ENCODE measurements around the gene NFATC4.

The NFATC4 gene

DNA sequence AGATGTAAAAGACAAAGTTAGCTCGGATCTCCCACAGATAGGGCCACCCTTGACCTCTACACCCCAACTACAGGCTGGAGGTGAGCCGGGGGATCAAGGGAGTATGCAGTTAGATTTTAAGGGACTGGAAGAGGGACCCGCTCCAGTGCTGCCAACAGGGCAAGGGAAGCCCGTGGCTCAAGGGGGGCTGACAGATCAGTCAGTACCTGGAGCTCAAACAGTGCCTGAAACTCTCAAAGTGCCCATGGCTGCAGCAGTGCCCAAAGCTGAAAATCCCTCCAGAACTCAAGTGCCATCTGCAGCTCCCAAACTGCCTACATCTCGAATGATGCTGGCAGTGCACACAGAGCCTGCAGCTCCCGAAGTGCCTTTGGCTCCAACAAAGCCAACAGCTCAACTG is 41.2 kb downstream of the NFATC4 start:
- DNase-seq (ENCODE audit: low read depth in 2 of 2), result no peak

GRCh38 chr14:24409956-24410355 is 42.0 kb downstream of the NFATC4 start:
- DNase-seq (ENCODE audit: low read depth in 2 of 2), result no peak

DNA sequence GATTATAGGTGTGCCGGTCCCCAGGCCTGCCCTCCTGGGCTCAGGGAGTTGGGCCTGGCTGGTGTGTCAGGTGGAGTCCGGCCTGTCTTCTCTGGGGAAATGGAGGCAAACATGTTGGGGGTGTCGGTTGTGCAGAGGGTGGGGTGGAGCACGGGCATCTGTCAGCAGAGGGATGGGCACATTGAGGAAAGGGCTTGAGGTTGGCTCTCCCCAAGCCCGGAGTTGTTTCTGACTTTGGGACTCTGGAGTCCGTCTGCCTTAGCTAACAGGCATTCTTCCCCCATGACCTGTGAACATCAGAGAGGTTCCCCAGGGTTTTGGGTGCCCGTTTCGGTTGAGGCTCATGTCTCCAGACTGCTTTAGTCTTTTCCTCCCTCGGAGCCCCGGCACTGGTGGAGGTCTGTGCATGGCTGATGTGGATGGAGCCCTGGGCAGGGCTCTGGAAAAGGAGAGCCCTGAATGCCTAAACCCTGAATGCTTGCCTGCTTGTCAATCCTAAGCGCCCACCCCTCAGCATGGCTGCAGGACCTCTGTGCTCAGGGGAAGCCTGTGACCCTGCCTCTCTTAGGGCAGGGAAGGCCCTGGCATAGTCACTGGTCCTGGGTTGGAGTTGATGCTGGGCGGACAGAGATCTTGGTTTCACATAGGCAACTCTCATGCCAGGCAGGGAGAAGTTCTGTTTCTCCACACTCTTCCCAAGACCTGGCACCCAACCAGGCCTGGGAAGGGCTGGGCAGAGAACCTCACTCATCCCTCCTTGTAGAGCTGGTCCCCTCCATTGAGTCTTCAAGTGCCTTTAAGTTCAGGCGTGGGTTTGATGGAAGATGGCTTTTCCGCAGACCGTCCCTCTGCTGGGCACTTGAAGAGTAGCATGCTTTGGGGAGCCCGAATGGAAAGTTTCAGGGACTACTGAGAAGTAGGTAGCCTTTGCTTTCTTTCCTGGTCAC is 43.7 kb downstream of the NFATC4 start:
- DNase-seq (ENCODE audit: low read depth in 2 of 2), result no peak

- no peak for DNase-seq (ENCODE audit: low read depth in 2 of 2)
Measured at GRCh38 chr14:24414077-24414476, 46.1 kb downstream of the NFATC4 start.

DNA sequence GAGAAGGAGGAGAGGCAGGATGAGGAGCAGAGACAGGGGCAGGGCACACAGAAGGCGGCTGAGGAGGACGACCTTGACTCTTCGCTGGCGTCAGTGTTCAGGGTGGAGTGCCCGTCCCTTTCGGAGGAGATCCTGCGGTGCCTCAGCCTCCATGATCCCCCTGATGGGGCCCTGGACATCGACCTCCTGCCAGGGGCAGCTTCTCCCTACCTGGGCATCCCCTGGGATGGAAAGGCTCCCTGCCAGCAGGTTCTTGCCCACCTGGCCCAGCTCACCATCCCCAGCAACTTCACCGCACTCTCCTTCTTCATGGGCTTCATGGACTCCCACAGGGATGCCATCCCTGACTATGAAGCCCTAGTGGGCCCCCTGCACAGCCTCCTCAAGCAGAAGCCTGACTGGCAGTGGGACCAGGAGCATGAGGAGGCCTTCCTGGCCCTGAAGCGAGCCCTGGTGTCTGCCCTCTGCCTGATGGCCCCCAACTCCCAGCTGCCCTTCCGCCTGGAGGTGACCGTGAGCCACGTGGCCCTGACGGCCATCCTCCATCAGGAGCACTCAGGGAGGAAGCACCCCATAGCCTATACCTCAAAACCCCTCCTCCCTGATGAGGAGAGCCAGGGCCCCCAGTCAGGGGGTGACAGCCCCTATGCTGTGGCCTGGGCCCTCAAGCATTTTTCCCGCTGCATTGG is 46.9 kb downstream of the NFATC4 start:
- no peak for DNase-seq (ENCODE audit: low read depth in 2 of 2)

GRCh38 chr14:24415421-24416253 is 47.7 kb downstream of the NFATC4 start:
- DNase-seq (ENCODE audit: low read depth in 2 of 2), result no peak

- DNase-seq (ENCODE audit: low read depth in 2 of 2), result no peak
Measured at GRCh38 chr14:24416254-24416931, 48.4 kb downstream of the NFATC4 start.

- DNase-seq (ENCODE audit: low read depth in 2 of 2), result no peak
Measured at GRCh38 chr14:24416932-24417619, 49.1 kb downstream of the NFATC4 start.

- DNase-seq (ENCODE audit: low read depth in 2 of 2), result no peak
Measured at GRCh38 chr14:24417832-24418491, 50.0 kb downstream of the NFATC4 start.

DNA sequence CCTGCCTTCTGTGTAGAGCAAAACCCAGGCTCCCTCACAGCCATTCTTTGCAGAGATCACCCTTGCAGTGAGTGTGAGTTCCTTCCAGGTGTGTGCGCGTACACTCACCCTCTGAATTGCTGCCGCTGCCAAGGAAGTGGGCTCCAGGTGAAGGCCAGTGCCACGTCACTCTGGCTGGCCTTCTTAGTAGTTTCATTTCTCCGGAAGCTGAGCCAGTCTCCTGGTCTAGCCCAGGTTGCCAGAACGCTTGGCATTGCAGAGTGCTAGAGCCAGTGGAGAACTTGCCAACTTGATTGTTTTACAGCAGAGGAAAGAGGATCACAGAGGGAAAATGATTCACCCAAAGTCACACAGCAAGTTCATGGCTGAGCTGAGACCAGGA is 50.5 kb downstream of the NFATC4 start:
- no peak for DNase-seq (ENCODE audit: low read depth in 2 of 2)

GRCh38 chr14:24422261-24422660 is 54.3 kb downstream of the NFATC4 start:
- no peak for DNase-seq (ENCODE audit: low read depth in 2 of 2)

DNA sequence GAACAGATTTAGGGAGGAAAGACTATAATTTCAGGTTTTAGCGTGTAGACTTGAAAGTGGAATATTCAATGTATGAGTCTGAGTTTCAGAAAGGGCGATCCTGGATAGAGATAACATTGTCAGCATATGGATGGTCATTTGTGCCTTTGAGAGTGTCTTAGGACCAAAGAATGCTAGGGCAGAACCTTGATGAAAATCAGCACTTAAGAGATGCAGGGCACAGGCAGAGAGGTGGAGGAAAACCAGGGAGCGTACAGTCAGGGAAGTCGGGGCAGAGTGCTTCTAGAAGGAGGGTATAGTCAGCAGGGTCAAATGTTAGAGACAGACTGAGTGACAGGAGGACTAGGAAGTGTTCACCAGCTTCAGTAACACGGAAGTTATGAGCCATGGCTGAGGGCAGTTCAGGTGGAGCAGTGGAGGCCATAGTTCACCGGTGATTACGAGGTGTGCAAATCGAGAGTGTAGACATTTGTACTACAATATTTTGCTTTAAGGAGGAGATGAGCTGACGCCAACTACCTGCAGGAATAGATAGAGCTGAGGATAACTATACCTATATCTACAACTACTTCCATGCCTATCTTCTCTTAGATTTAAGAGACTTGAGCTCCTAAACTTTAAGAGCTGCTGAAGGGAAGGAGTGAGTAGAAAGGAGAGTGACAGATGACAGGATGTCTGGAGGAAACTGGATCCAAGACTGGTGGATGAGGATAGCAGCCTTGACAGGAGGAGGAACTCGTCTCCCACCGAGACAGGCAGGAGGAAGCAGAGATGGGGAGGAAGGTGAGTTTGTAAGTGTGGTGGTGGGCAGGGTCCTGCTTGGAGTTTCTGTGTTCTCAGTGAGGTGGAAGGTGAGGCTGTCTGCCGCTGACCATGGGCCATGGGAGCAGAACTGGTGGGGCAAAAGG is 55.0 kb downstream of the NFATC4 start:
- no peak for DNase-seq (ENCODE audit: low read depth in 2 of 2)

DNA sequence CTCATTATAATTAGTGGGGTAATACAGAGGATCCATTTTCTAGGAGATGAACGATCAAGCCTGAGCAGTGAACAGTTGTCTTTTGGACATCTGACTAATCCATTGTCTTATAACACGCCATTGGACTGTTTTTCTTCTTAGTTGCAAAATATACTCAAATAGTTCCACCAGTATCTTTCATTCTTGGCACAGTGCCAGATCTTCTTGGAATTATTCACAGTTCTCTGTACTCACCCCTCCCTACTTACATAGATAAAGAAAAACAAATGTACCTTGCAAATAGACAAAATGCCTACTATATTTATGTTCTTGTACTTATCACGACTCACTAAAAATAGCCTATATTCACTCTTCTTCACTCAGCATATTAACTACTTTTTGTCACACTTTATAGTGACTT is 57.7 kb downstream of the NFATC4 start:
- DNase-seq (ENCODE audit: low read depth in 2 of 2), result no peak

DNA sequence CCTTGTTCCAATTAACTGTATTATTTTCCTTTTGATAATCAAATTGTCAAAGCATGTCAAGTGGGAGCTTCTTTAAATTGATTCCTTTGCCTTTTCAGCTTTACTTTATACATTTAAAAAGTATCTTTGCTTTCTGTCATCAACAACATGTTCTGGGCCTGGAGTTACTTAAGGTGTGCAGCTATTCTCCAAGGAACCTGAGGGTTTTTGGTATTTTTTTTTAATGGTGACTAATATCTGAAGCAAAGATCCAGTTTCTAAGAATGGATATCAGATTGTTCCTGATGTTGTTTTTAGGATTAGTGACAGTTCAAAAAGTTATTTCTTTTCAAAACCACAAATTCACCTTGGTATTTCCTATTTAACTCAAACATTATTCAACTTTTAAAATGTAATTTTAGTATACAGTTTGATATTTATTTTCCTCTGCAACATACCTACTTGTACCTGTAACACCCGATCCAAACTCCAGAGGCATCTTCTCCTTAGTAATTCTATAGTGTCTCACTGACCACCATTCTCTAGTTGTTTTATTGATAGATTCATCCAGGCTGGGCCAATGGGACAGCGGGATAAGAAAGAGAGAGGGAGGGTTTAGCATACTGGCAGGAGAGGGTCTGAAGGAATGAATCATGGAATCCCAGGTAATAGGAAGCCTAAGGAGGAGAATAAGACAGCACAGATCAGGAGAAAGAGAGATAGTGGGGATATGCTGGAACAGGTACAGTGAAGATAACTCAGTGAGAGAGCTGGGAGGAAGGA is 58.3 kb downstream of the NFATC4 start:
- DNase-seq (ENCODE audit: low read depth in 2 of 2), result no peak

DNA sequence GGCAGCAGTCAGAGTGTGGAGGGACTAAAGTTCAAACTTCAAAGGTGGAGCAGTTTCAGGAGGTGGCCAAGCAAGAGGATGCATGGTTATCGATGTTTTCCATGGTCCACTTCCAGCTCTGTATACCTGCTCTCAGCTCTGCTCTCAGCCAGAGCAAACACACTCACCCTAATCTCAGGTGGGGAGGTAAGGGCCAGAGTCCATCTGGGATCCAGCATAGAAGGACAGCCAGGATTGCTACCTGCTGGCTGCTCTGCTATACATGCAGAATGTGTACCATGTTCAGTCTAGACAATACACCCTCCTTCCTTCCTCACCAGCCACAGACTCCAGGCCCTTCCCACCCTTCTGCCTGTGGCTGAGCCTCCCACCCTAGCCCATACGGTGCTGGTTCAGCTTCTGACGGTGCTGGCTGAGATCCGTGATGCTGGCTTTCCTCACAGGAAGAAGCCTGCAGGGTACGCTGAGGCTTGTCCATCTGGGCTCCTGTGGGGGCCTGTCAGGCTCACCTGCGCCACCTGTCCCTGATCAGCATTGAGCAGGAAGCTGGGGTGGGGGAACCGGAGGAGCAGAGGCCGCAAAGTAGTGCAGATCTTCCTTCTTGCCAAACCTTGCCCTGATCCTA is 59.0 kb downstream of the NFATC4 start:
- DNase-seq (ENCODE audit: low read depth in 2 of 2), result no peak

DNA sequence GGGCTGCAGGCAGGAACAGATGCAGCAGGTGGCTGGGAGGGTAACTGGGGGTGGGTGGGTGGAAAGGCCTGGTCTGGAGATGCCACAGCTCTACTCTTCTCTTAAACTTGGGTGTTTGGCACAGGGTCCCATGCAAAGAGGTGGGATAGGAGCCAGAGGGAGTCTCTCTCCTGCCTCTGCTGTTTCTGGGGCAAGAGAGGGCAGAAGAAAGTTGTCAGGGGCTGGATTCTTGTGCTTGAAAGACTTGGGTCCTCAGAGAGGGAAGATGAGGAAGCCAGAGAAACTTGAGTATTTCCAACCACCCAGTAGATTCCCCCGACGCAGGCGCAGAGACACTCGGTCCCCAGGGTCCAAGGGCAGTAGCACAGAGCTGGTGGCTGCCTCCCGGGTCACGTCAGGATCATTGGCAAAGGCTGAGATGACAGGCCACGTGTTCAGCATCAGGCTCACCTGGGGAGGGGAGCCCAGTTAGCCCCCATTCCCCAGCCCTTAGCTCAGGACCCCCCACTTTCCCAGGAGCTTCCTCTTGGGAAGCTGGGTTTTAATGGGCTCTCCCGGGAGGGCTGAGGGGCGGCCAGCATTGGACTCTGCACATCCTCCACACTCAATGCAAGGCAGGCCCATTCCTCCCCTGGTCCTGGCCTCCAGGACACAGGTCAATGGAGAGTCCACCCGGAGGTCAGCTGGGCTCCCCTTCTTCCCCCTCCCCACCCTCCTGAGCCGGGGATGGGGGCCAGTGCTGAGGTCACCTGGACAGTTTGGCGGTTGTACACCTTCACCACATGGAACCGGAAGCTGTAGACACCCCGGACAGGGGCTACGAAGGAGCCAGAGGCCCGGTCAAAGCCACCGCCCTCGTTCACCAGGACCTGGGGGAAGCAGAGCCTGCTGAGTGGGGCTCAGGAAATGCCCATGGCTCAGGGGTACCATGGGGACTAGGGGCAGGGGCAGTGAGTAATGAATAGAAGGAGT is 59.8 kb downstream of the NFATC4 start:
- DNase-seq (ENCODE audit: low read depth in 2 of 2), result no peak

Data from stimulated activated CD8-positive, alpha-beta memory T cell treated with anti-CD3 and anti-CD28 coated beads, Interleukin-2, amount 100 ng/mL, for 1 hour (primary cell).